Measurements from ENCODE around the gene CSMD2.

Gene CSMD2

DNA sequence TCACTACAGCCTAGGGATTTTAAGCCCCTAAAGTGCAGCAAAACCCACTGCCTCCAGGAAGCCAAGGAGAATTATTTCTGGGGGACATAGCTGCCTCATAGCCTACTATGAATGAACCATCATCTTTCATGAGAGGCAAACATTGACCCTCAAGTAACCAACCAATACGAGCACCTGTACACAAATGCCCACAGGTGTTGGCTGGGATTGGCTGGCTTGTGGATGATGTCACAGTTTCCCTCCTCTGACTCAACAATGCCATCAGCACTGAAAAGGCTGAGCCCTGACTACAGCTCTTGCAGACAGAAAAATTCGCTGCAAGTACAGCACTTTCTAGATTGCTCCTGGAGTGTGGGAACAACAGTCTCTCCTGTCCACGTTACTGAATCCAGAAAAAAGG is 301.3 kb downstream of the CSMD2 start, which contains the start of gene HMGB4:
TSS of gene HMGB4 (plus strand) at position 301 of the 400 bp plus-strand sequence. CDS start 113 bp downstream, outside the sequence.
- H3K4me1 ChIP-seq (ENCODE audit: insufficient read depth, low read length): no peaks in the 10 kb centered on the region
- no peak within 1 kb of the TSS for H3K9ac ChIP-seq (ENCODE audit: low read length)
- H3K4me3 ChIP-seq (ENCODE audit: low read depth in 1 of 2, low read length in 2 of 2): no peak within 1 kb of the TSS
- no peak within 1 kb of the TSS for H3K27ac ChIP-seq (ENCODE audit: low read depth, low read length)
- H3K9me3 ChIP-seq (ENCODE audit: low read length): no peaks in the 10 kb centered on the region
- no peaks in the 10 kb centered on the region for H3K36me3 ChIP-seq (ENCODE audit: insufficient read depth, low read length)
- H3K27me3 ChIP-seq (ENCODE audit: control insufficient read depth in 1 of 2, insufficient read depth in 2 of 2, low read length in 2 of 2): no peaks in the 10 kb centered on the region

DNA sequence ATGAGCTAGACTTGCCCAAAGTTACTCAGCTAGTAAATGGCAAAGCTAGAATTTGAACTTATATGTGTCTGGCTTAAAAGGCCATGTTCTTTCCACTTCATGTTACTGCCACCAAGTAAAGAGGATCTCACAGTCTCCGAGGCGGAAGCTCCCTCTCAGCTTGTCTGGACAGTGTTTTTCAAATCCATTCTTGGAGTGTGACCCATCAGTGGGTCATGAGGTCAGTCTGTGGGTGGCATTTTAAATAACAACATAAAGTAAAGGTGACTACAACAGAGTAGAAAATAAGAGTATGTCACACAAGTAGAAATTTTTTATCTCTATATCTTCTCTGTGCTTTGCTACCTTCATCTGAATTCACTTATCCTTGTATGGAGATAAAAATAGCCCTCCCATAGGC is 304.4 kb downstream of the CSMD2 start:
- no peak overlapping the region for H3K9ac ChIP-seq (ENCODE audit: low read length)
- H3K4me3 ChIP-seq (ENCODE audit: low read depth in 1 of 2, low read length in 2 of 2): no peak overlapping the region
- no peak overlapping the region for H3K27ac ChIP-seq (ENCODE audit: low read depth, low read length)
- H3K36me3 ChIP-seq (ENCODE audit: insufficient read depth, low read length): no peaks in the 10 kb centered on the region
- no peaks in the 10 kb centered on the region for H3K4me1 ChIP-seq (ENCODE audit: insufficient read depth, low read length)
- no peaks in the 10 kb centered on the region for H3K9me3 ChIP-seq (ENCODE audit: low read length)
- H3K27me3 ChIP-seq (ENCODE audit: control insufficient read depth in 1 of 2, insufficient read depth in 2 of 2, low read length in 2 of 2): no peaks in the 10 kb centered on the region

DNA sequence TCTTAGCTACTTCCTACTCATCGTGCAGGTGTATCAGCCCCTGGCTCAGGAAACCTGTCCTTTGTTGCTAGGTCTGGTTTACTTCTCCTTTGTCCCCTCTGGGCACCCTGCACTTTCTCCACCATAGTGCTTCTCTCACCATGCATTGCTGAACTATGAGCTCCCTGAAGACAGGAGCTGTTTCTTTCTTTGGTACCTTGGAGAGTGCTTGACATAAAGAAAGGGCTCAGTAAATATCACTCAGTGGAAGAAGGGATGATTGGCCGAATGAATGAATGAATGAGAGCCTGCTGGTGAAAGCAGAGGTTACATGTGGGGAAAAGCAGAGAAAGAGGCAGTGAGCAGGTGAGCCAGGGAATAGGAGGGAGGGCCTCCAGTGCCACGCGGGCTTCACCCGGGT is 310.9 kb downstream of the CSMD2 start:
- H3K36me3 ChIP-seq (ENCODE audit: insufficient read depth, low read length): no peaks in the 10 kb centered on the region
- H3K27me3 ChIP-seq (ENCODE audit: control insufficient read depth in 1 of 2, insufficient read depth in 2 of 2, low read length in 2 of 2): no peaks in the 10 kb centered on the region
- H3K4me1 ChIP-seq (ENCODE audit: insufficient read depth, low read length): no peaks in the 10 kb centered on the region
- H3K9me3 ChIP-seq (ENCODE audit: low read length): no peaks in the 10 kb centered on the region
- H3K4me3 ChIP-seq (ENCODE audit: low read depth in 1 of 2, low read length in 2 of 2): no peak overlapping the region
- no peak overlapping the region for H3K27ac ChIP-seq (ENCODE audit: low read depth, low read length)
- no peak overlapping the region for H3K9ac ChIP-seq (ENCODE audit: low read length)

DNA sequence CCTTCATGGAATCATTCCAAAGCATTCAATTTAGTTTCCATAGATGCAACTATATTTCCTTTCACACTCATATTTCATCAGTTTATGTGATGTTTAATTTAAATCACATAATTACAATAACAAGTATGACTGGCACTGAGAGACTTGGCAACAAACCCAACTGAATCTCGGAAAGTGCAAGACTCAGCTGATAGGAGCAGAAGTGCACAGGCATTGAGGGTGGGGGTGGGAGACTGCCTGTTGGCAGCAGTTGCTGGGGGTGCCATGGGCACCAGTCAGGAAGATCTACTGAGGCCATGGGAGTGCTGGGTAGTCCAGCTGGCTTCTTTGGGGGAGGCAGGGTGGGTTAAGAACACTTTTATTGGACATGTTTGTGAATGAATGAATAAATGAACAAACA is 311.6 kb downstream of the CSMD2 start:
- H3K4me1 ChIP-seq (ENCODE audit: insufficient read depth, low read length): no peaks in the 10 kb centered on the region
- no peaks in the 10 kb centered on the region for H3K27me3 ChIP-seq (ENCODE audit: control insufficient read depth in 1 of 2, insufficient read depth in 2 of 2, low read length in 2 of 2)
- H3K4me3 ChIP-seq (ENCODE audit: low read depth in 1 of 2, low read length in 2 of 2): no peak overlapping the region
- H3K9me3 ChIP-seq (ENCODE audit: low read length): no peaks in the 10 kb centered on the region
- no peaks in the 10 kb centered on the region for H3K36me3 ChIP-seq (ENCODE audit: insufficient read depth, low read length)
- H3K27ac ChIP-seq (ENCODE audit: low read depth, low read length): no peak overlapping the region
- no peak overlapping the region for H3K9ac ChIP-seq (ENCODE audit: low read length)

DNA sequence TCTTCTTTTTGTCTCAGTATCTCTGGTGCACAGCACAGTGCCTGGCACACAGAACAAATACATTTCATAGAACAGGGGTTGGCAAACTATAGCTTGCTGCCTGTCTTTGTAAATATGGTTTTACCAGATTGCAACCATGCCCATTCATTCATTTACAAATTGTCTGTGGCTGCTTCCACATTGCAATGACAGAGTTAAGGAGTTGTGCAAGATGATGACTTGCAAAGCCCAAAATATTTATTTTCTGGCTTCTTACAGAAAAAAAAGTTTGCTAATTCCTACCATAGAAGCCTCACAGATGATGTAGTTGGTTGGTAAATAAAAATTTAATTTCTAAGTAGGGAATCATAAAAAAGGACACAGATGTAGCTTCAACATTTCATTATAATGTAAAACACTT is 312.3 kb downstream of the CSMD2 start:
- no peak overlapping the region for H3K9ac ChIP-seq (ENCODE audit: low read length)
- no peak overlapping the region for H3K4me3 ChIP-seq (ENCODE audit: low read depth in 1 of 2, low read length in 2 of 2)
- no peaks in the 10 kb centered on the region for H3K36me3 ChIP-seq (ENCODE audit: insufficient read depth, low read length)
- no peaks in the 10 kb centered on the region for H3K27me3 ChIP-seq (ENCODE audit: control insufficient read depth in 1 of 2, insufficient read depth in 2 of 2, low read length in 2 of 2)
- no peaks in the 10 kb centered on the region for H3K4me1 ChIP-seq (ENCODE audit: insufficient read depth, low read length)
- H3K9me3 ChIP-seq (ENCODE audit: low read length): no peaks in the 10 kb centered on the region
- H3K27ac ChIP-seq (ENCODE audit: low read depth, low read length): no peak overlapping the region

DNA sequence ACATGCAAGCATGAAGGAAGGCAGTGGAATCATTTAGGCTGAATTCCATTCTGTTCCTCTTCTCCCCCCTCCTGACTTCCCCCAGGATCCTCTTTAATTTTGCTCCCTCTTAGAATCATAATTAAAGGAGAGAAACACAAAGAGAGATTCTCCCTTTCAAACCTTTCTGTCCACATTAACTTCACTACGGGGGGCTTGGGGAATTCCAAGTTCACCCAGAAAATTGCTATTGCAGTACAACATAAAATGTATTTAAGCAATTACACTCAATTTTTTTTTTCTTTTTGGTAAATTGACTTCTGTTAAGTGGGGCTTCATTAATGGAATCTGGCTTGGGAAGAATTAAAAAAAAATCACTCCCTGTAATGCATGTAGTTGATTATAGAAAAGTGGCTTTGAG is 314.5 kb downstream of the CSMD2 start:
- no peaks in the 10 kb centered on the region for H3K27me3 ChIP-seq (ENCODE audit: control insufficient read depth in 1 of 2, insufficient read depth in 2 of 2, low read length in 2 of 2)
- no peaks in the 10 kb centered on the region for H3K4me1 ChIP-seq (ENCODE audit: insufficient read depth, low read length)
- H3K9me3 ChIP-seq (ENCODE audit: low read length): no peaks in the 10 kb centered on the region
- H3K27ac ChIP-seq (ENCODE audit: low read depth, low read length): no peak overlapping the region
- H3K36me3 ChIP-seq (ENCODE audit: insufficient read depth, low read length): no peaks in the 10 kb centered on the region
- no peak overlapping the region for H3K9ac ChIP-seq (ENCODE audit: low read length)
- no peak overlapping the region for H3K4me3 ChIP-seq (ENCODE audit: low read depth in 1 of 2, low read length in 2 of 2)

DNA sequence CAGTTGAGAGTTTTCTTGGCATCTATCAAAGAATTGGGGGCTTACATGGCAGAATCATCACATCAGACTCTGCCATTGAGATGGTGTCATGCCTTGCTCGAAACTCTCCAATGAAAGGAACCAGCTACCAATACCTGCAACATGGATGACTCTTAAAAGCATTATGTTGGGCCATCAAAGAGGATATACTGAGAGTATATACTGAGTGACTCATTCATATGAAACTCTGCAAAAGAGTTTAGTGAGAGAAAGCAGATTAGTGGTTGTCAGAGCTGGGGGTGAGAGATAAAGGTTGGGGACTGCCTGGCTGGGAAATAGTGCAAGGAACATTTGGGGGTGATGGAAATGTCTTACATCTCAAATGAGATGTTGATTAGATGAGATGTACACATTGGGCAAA is 315.8 kb downstream of the CSMD2 start:
- Histone ChIP-seq H3K36me3 (ENCODE audit: insufficient read depth, low read length) (no peaks in the 10 kb centered on the region), H3K4me3 (ENCODE audit: low read depth in 1 of 2, low read length in 2 of 2) (no peak overlapping the region), H3K27ac (ENCODE audit: low read depth, low read length) (no peak overlapping the region), H3K9ac (ENCODE audit: low read length) (no peak overlapping the region), H3K4me1 (ENCODE audit: insufficient read depth, low read length) (no peaks in the 10 kb centered on the region), H3K9me3 (ENCODE audit: low read length) (no peaks in the 10 kb centered on the region), H3K27me3 (ENCODE audit: control insufficient read depth in 1 of 2, insufficient read depth in 2 of 2, low read length in 2 of 2) (no peaks in the 10 kb centered on the region)

DNA sequence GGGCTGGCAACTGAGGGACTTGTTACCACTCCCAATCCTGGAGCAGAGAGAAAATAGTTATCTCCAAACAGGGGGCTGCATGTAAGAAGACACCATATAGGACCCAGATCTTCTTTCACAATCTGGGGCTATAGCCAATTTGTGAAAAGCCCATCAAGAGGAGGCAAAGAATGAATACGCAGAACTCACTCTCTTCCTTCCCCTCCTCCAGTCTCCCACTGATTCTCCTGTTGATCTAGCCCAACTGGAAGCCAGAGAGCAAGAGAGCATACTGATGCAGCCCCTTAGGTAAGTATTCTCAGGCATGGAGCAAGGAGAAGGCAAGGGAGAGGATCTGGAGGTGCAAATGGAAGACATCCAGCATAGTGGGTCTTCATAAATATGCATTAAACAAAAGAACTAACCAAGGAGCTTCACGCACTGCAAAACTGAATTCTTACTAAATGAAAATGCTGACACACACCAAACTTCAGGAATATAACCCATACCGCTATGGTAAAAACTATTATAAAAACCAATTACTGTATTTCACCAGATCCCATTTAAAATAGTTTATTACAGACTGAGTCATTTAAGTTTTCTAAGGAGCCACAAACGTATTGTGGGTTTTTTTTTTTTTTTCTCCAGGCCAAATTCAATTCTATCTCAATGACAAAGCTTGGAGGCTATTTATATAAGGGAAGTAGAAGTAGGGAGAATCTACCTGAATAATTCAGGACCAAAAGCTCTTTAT is 316.7 kb downstream of the CSMD2 start:
- no peaks in the 10 kb centered on the region for H3K4me1 ChIP-seq (ENCODE audit: insufficient read depth, low read length)
- H3K27me3 ChIP-seq (ENCODE audit: control insufficient read depth in 1 of 2, insufficient read depth in 2 of 2, low read length in 2 of 2): no peaks in the 10 kb centered on the region
- no peaks in the 10 kb centered on the region for H3K9me3 ChIP-seq (ENCODE audit: low read length)
- H3K27ac ChIP-seq (ENCODE audit: low read depth, low read length): no peak overlapping the region
- no peak overlapping the region for H3K9ac ChIP-seq (ENCODE audit: low read length)
- H3K4me3 ChIP-seq (ENCODE audit: low read depth in 1 of 2, low read length in 2 of 2): no peak overlapping the region
- no peaks in the 10 kb centered on the region for H3K36me3 ChIP-seq (ENCODE audit: insufficient read depth, low read length)

DNA sequence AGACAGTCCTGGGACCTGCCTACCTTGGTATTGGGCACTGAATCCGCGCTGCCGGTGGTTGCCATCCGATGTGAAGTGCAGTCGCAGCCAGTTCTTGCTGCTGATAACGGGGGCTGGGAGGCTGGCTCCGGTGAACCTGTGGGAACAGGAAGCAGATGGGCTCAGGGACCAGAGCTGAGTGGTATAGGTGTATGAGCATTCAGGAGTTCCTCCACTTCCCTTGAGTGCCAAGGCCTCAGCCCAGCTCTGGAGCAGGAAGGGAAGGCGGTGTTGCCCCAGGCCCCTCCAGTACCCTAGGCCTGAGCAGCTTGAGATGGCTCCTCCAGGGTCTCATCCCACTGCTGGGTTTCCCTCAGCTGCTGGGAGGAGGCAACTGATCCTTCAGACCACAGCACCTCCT is 318.2 kb downstream of the CSMD2 start:
- Histone ChIP-seq H3K27ac (ENCODE audit: low read depth, low read length) (no peak overlapping the region), H3K4me3 (ENCODE audit: low read depth in 1 of 2, low read length in 2 of 2) (no peak overlapping the region), H3K9me3 (ENCODE audit: low read length) (no peaks in the 10 kb centered on the region), H3K9ac (ENCODE audit: low read length) (no peak overlapping the region), H3K4me1 (ENCODE audit: insufficient read depth, low read length) (no peaks in the 10 kb centered on the region), H3K27me3 (ENCODE audit: control insufficient read depth in 1 of 2, insufficient read depth in 2 of 2, low read length in 2 of 2) (no peaks in the 10 kb centered on the region), H3K36me3 (ENCODE audit: insufficient read depth, low read length) (no peaks in the 10 kb centered on the region)

DNA sequence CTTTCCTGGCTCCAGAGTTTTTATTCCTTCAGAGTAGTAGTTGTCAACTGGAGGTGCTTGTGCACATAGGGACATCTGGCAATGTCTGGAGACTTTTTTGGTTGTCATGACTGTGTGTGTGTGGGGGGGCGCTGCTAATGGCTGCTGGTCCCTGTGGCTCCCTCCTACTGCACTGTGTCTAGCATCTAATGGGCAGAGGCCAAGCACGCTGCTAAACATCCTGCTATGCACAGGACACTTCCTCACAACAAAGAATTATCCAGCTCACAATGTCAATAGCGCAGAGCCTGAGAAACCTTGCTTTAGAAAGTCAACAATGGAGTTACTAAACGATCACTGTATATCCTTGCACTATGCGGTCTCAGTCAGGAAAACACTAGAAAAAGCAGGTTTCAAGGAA is 320.9 kb downstream of the CSMD2 start:
- no peaks in the 10 kb centered on the region for H3K9me3 ChIP-seq (ENCODE audit: low read length)
- no peak overlapping the region for H3K4me3 ChIP-seq (ENCODE audit: low read depth in 1 of 2, low read length in 2 of 2)
- H3K27me3 ChIP-seq (ENCODE audit: control insufficient read depth in 1 of 2, insufficient read depth in 2 of 2, low read length in 2 of 2): no peaks in the 10 kb centered on the region
- H3K4me1 ChIP-seq (ENCODE audit: insufficient read depth, low read length): no peaks in the 10 kb centered on the region
- H3K27ac ChIP-seq (ENCODE audit: low read depth, low read length): no peak overlapping the region
- no peak overlapping the region for H3K9ac ChIP-seq (ENCODE audit: low read length)
- H3K36me3 ChIP-seq (ENCODE audit: insufficient read depth, low read length): no peaks in the 10 kb centered on the region

DNA sequence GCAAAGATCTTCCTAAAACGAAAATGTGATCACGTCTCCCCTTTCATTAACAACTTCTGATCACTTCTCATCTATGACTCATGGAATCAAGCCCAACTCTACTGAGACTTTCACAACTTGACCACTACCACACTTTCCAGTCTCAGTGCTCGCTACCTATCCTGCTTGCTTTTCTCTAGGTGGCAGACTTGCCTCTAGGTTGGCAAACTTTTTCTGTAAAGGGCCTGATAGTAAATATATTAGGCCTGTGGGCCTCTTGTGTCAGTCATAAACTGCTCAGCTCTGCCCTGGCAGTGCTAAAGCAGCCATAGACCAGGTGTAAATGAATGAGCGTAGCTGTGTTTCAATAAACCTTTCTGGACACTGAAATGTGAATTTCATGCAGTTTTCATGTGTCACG is 322.7 kb downstream of the CSMD2 start:
- no peak overlapping the region for H3K9ac ChIP-seq (ENCODE audit: low read length)
- no peaks in the 10 kb centered on the region for H3K27me3 ChIP-seq (ENCODE audit: control insufficient read depth in 1 of 2, insufficient read depth in 2 of 2, low read length in 2 of 2)
- no peak overlapping the region for H3K27ac ChIP-seq (ENCODE audit: low read depth, low read length)
- no peaks in the 10 kb centered on the region for H3K9me3 ChIP-seq (ENCODE audit: low read length)
- H3K36me3 ChIP-seq (ENCODE audit: insufficient read depth, low read length): no peaks in the 10 kb centered on the region
- H3K4me3 ChIP-seq (ENCODE audit: low read depth in 1 of 2, low read length in 2 of 2): no peak overlapping the region
- H3K4me1 ChIP-seq (ENCODE audit: insufficient read depth, low read length): no peaks in the 10 kb centered on the region

DNA sequence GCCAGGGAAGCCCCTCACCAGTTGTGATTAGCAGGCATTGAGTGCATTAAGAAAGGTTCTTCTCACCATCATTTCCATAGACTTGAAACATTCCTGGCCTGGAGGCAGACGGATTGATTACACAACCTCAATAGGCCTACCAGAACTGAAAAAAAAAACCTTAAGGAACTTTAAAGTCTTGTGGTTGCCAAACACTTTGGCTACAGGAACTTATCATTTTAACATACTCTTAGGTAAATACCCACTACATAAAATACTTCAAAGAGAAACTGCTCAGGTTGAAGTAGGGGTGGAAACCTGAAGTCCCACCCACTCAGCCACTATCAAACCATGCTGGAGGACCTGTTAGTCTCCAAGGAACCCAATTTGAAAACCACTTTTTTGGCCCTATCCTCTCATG is 323.5 kb downstream of the CSMD2 start:
- H3K9ac ChIP-seq (ENCODE audit: low read length): no peak overlapping the region
- no peaks in the 10 kb centered on the region for H3K27me3 ChIP-seq (ENCODE audit: control insufficient read depth in 1 of 2, insufficient read depth in 2 of 2, low read length in 2 of 2)
- no peaks in the 10 kb centered on the region for H3K9me3 ChIP-seq (ENCODE audit: low read length)
- H3K27ac ChIP-seq (ENCODE audit: low read depth, low read length): no peak overlapping the region
- no peaks in the 10 kb centered on the region for H3K36me3 ChIP-seq (ENCODE audit: insufficient read depth, low read length)
- H3K4me1 ChIP-seq (ENCODE audit: insufficient read depth, low read length): no peaks in the 10 kb centered on the region
- no peak overlapping the region for H3K4me3 ChIP-seq (ENCODE audit: low read depth in 1 of 2, low read length in 2 of 2)
